Measurements from ENCODE around the gene SCNN1B.

Gene SCNN1B

GRCh38 chr16:23278031-23278430, 24.1 kb upstream of the SCNN1B start:
- no peaks in the 10 kb centered on the region for H3K9me2 ChIP-seq (replicated peaks; ENCODE audit: insufficient read depth, low read length)
- H3K9me3 ChIP-seq (ENCODE audit: insufficient read depth, low read length) = no peaks in the 10 kb centered on the region
- H3K4me2 ChIP-seq (ENCODE audit: low read depth, low read length, poor library complexity, severe bottlenecking) = no peak overlapping the region
- no peak overlapping the region for H3K4me3 ChIP-seq (ENCODE audit: insufficient read depth, low read length, poor library complexity, severe bottlenecking)
- TF ChIP-seq CTCF (IDR thresholded peaks at IDR 0.05; ENCODE audit: insufficient read depth, low read length, poor library complexity, severe bottlenecking) (no peak), EZH2phosphoT487 (conservative IDR thresholded peaks at IDR 0.05; ENCODE audit: low read length) (no peak)
- H3K9ac ChIP-seq (ENCODE audit: low read length) = no peak overlapping the region
- H3K36me3 ChIP-seq (ENCODE audit: low read length) = no peaks in the 10 kb centered on the region
- no peaks in the 10 kb centered on the region for H3K27me3 ChIP-seq (ENCODE audit: low read length)
- H2AFZ ChIP-seq (ENCODE audit: low read depth, low read length, severe bottlenecking) = no peak overlapping the region
- no peak overlapping the region for H3K27ac ChIP-seq (ENCODE audit: low read depth, low read length)
- no peaks in the 10 kb centered on the region for H3F3A ChIP-seq (ENCODE audit: insufficient read depth)
- no peaks in the 10 kb centered on the region for H4K20me1 ChIP-seq (ENCODE audit: low read depth, low read length)
- H3K79me2 ChIP-seq (ENCODE audit: insufficient read depth, low read length) = no peaks in the 10 kb centered on the region

GRCh38 chr16:23279721-23280153, 22.4 kb upstream of the SCNN1B start:
- Histone ChIP-seq H3F3A (ENCODE audit: insufficient read depth) (no peaks in the 10 kb centered on the region), H3K9me2 (replicated peaks; ENCODE audit: insufficient read depth, low read length) (no peaks in the 10 kb centered on the region), H3K36me3 (ENCODE audit: low read length) (no peaks in the 10 kb centered on the region), H3K9ac (ENCODE audit: low read length) (no peak overlapping the region), H4K20me1 (ENCODE audit: low read depth, low read length) (no peaks in the 10 kb centered on the region), H3K4me2 (ENCODE audit: low read depth, low read length, poor library complexity, severe bottlenecking) (no peak overlapping the region), H3K79me2 (ENCODE audit: insufficient read depth, low read length) (no peaks in the 10 kb centered on the region), H3K27me3 (ENCODE audit: low read length) (no peaks in the 10 kb centered on the region), H3K9me3 (ENCODE audit: insufficient read depth, low read length) (no peaks in the 10 kb centered on the region), H3K27ac (ENCODE audit: low read depth, low read length) (no peak overlapping the region), H3K4me3 (ENCODE audit: insufficient read depth, low read length, poor library complexity, severe bottlenecking) (no peak overlapping the region), H2AFZ (ENCODE audit: low read depth, low read length, severe bottlenecking) (no peak overlapping the region)
- TF ChIP-seq CTCF (IDR thresholded peaks at IDR 0.05; ENCODE audit: insufficient read depth, low read length, poor library complexity, severe bottlenecking) (no peak), EZH2phosphoT487 (conservative IDR thresholded peaks at IDR 0.05; ENCODE audit: low read length) (no peak)

DNA sequence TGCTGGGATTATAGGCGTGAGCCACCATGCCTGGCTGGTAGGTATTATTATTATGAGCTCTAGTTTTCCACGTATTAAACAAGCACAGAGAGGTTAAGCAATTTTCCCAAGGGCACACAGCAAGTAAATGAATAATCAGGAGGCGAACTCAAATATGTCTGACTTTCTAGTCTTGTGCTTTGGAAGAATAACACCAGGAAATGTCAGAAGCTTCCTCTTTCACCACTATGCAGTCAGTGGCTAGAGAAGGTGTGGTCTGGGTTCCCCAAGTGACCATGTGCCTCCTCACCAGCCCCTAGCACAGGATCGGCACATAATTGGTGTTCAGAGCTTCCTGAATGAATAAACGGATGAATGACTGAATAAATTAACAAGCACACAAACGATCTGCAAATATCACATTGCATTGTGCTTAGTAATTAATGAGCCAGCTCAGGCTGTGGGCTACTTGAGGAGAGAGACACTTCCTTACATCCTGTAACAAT, 21.6 kb upstream of the SCNN1B start:
- no peak overlapping the region for H3K9ac ChIP-seq (ENCODE audit: low read length)
- H4K20me1 ChIP-seq (ENCODE audit: low read depth, low read length) = no peaks in the 10 kb centered on the region
- H3K9me3 ChIP-seq (ENCODE audit: insufficient read depth, low read length) = no peaks in the 10 kb centered on the region
- no peak overlapping the region for H3K4me2 ChIP-seq (ENCODE audit: low read depth, low read length, poor library complexity, severe bottlenecking)
- no peak overlapping the region for H3K27ac ChIP-seq (ENCODE audit: low read depth, low read length)
- H3K79me2 ChIP-seq (ENCODE audit: insufficient read depth, low read length) = no peaks in the 10 kb centered on the region
- H3K9me2 ChIP-seq (replicated peaks; ENCODE audit: insufficient read depth, low read length) = no peaks in the 10 kb centered on the region
- H3K27me3 ChIP-seq (ENCODE audit: low read length) = no peaks in the 10 kb centered on the region
- TF ChIP-seq EZH2phosphoT487 (conservative IDR thresholded peaks at IDR 0.05; ENCODE audit: low read length) = no peak
- TF ChIP-seq CTCF (IDR thresholded peaks at IDR 0.05; ENCODE audit: insufficient read depth, low read length, poor library complexity, severe bottlenecking) = no peak
- no peak overlapping the region for H3K4me3 ChIP-seq (ENCODE audit: insufficient read depth, low read length, poor library complexity, severe bottlenecking)
- H2AFZ ChIP-seq (ENCODE audit: low read depth, low read length, severe bottlenecking) = no peak overlapping the region
- no peaks in the 10 kb centered on the region for H3K36me3 ChIP-seq (ENCODE audit: low read length)
- no peaks in the 10 kb centered on the region for H3F3A ChIP-seq (ENCODE audit: insufficient read depth)
